ENCODE data around the gene GADD45A.

DNA sequence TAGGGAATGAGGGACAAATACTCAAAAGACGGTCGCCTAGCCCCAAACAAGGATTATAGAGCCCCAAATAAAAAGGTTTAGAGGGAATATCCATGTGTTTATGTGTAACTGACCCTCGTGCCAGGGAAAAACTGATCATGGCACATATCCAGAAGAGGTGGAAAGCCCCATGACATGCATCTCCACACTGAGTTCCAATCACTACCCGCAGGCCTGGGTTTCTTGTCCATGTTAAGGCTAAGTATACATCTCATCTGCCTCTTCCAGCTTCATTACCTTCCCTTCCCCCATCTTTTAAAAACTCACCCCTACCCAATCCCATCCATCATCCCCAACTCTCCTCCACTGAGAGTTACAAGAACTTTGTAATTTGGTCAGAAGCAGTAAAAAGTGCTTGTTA is 15.2 kb downstream of the GADD45A start:
- TF ChIP-seq, protein P1, sequence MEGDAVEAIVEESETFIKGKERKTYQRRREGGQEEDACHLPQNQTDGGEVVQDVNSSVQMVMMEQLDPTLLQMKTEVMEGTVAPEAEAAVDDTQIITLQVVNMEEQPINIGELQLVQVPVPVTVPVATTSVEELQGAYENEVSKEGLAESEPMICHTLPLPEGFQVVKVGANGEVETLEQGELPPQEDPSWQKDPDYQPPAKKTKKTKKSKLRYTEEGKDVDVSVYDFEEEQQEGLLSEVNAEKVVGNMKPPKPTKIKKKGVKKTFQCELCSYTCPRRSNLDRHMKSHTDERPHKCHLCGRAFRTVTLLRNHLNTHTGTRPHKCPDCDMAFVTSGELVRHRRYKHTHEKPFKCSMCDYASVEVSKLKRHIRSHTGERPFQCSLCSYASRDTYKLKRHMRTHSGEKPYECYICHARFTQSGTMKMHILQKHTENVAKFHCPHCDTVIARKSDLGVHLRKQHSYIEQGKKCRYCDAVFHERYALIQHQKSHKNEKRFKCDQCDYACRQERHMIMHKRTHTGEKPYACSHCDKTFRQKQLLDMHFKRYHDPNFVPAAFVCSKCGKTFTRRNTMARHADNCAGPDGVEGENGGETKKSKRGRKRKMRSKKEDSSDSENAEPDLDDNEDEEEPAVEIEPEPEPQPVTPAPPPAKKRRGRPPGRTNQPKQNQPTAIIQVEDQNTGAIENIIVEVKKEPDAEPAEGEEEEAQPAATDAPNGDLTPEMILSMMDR (IDR thresholded peaks at IDR 0.05; ENCODE audit: low read length): no peak
- TF ChIP-seq EZH2phosphoT487 (IDR thresholded peaks at IDR 0.05; ENCODE audit: low read length): no peak
